Measurements from ENCODE around the gene IL1R2. TPM values are rescaled to one million over a fixed set of nuclear protein-coding genes. Genes with fewer than 3 reads are reported as not detected.

The IL1R2 gene
- polyA plus RNA-seq, 1 experiment = not detected

GRCh38 chr2:101989740-101990460 lies 1.9 kb upstream of the IL1R2 start:
- CTCF ChIA-PET = interaction anchor here (2.4 kb wide), 1 partner anchor 30 kb away, joined by 7 read pairs; no protein-coding TSS in a partner anchor
- TF ChIP-seq, protein P1, sequence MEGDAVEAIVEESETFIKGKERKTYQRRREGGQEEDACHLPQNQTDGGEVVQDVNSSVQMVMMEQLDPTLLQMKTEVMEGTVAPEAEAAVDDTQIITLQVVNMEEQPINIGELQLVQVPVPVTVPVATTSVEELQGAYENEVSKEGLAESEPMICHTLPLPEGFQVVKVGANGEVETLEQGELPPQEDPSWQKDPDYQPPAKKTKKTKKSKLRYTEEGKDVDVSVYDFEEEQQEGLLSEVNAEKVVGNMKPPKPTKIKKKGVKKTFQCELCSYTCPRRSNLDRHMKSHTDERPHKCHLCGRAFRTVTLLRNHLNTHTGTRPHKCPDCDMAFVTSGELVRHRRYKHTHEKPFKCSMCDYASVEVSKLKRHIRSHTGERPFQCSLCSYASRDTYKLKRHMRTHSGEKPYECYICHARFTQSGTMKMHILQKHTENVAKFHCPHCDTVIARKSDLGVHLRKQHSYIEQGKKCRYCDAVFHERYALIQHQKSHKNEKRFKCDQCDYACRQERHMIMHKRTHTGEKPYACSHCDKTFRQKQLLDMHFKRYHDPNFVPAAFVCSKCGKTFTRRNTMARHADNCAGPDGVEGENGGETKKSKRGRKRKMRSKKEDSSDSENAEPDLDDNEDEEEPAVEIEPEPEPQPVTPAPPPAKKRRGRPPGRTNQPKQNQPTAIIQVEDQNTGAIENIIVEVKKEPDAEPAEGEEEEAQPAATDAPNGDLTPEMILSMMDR (IDR thresholded peaks at IDR 0.05; ENCODE audit: insufficient read depth, low read depth, low read length) = no peak
- no peak for DNase-seq (ENCODE audit: low read depth)

DNA sequence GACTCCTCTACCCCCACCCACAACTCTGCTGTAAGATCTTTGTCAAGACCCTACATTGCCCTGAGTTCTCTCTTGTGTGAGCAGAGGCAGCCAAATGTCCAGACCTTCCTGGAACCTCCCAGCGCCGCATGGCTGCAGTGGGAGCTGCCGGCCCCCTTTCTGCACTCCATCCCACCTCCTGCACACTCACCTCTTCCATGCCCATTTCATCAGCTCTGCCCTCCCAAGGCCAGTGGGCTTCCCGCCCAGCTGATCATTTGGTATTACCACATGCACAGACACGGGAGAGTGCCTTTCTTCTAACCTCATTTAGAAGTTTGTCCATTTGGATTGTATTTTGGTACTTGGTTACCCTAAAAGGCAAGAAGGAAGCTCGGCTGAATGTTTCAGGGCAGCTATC lies 2.0 kb downstream of the IL1R2 start:
- H3K27me3 ChIP-seq (ENCODE audit: control insufficient read depth, insufficient read depth, low read length) = peaks cover 25% of the 10 kb centered on the region
- ChIA-PET POLR2A (interaction anchor here (0.6 kb wide), 1 partner anchor 156 kb away, joined by 3 read pairs; no protein-coding TSS in a partner anchor), CTCF (interaction anchor here (1.3 to 1.5 kb wide), 2 partner anchors 12 to 247 kb away, joined by 3 read pairs; no protein-coding TSS in a partner anchor)
- no peak for DNase-seq (ENCODE audit: low read depth)
- TF ChIP-seq, protein P1 (IDR thresholded peaks at IDR 0.05; ENCODE audit: insufficient read depth, low read depth, low read length) = no peak
- H3K4me3 ChIP-seq (ENCODE audit: low read depth, low read length) = no peak overlapping the region
- H3K36me3 ChIP-seq (ENCODE audit: control insufficient read depth, insufficient read depth, low read length) = no peaks in the 10 kb centered on the region

More at GRCh38 chr2:101989740-101990460, 1.9 kb upstream of the IL1R2 start:
- POLR2A ChIA-PET = no interaction called here
- H3K27me3 ChIP-seq (ENCODE audit: control insufficient read depth, insufficient read depth, low read length) = peaks cover 16% of the 10 kb centered on the region
- no peak overlapping the region for H3K4me3 ChIP-seq (ENCODE audit: low read depth, low read length)
- no peaks in the 10 kb centered on the region for H3K36me3 ChIP-seq (ENCODE audit: control insufficient read depth, insufficient read depth, low read length)

DNA sequence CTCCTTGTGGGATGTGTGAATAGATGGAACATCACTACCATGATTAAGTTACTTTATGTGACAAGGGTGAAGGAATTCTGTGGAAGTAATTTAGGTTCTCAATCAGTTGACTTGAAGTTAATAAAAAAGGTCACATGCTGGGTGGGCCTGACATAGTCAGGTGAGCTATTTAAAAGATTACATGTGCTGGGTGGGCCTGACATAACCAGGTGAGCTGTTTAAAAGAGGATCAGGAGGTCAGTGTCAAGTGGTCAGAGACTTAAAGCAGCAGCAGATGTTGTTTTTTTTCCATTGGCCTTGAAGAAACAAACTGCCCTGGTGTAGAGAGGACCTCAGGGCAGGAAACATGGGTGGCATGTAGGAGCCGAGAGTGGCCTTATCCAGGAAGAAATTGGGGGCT lies 3.3 kb downstream of the IL1R2 start:
- TF ChIP-seq, protein P1 (IDR thresholded peaks at IDR 0.05; ENCODE audit: insufficient read depth, low read depth, low read length) = no peak
- ChIA-PET CTCF (interaction anchor here (1.3 to 2.1 kb wide), 2 partner anchors 11 to 246 kb away, joined by 3 to 9 read pairs; no protein-coding TSS in a partner anchor), POLR2A (no interaction called here)
- peaks cover 23% of the 10 kb centered on the region for H3K27me3 ChIP-seq (ENCODE audit: control insufficient read depth, insufficient read depth, low read length)
- H3K36me3 ChIP-seq (ENCODE audit: control insufficient read depth, insufficient read depth, low read length) = no peaks in the 10 kb centered on the region
- DNase-seq (ENCODE audit: low read depth) = no peak
- no peak overlapping the region for H3K4me3 ChIP-seq (ENCODE audit: low read depth, low read length)

GRCh38 chr2:101995804-101996203 lies 4.0 kb downstream of the IL1R2 start:
- Histone ChIP-seq H3K4me3 (ENCODE audit: low read depth, low read length) (no peak overlapping the region), H3K36me3 (ENCODE audit: control insufficient read depth, insufficient read depth, low read length) (no peaks in the 10 kb centered on the region), H3K27me3 (ENCODE audit: control insufficient read depth, insufficient read depth, low read length) (peaks cover 21% of the 10 kb centered on the region)
- CTCF ChIA-PET = interaction anchor here (2.1 kb wide), 1 partner anchor 10 kb away, joined by 9 read pairs; no protein-coding TSS in a partner anchor
- DNase-seq (ENCODE audit: low read depth) = no peak
- POLR2A ChIA-PET = no interaction called here
- TF ChIP-seq, protein P1 (IDR thresholded peaks at IDR 0.05; ENCODE audit: insufficient read depth, low read depth, low read length) = no peak

GRCh38 chr2:101998556-101998895 lies 6.8 kb downstream of the IL1R2 start:
- no peak overlapping the region for H3K4me3 ChIP-seq (ENCODE audit: low read depth, low read length)
- CTCF ChIA-PET = interaction anchor here (0.6 to 2.5 kb wide), 3 partner anchors 12 to 242 kb away, joined by 3 to 9 read pairs (median 8); no protein-coding TSS in a partner anchor
- TF ChIP-seq, protein P1 (IDR thresholded peaks at IDR 0.05; ENCODE audit: insufficient read depth, low read depth, low read length) = no peak
- H3K36me3 ChIP-seq (ENCODE audit: control insufficient read depth, insufficient read depth, low read length) = no peaks in the 10 kb centered on the region
- POLR2A ChIA-PET = interaction anchor here (0.5 kb wide), 1 partner anchor 9 kb away, joined by 6 read pairs; no protein-coding TSS in a partner anchor
- peaks cover 9% of the 10 kb centered on the region; the same call in 1 of the 2 replicates for H3K27me3 ChIP-seq (ENCODE audit: control insufficient read depth, insufficient read depth, low read length)
- no peak for DNase-seq (ENCODE audit: low read depth)
